ENCODE measurements around the gene LMBR1L.

The LMBR1L gene

DNA sequence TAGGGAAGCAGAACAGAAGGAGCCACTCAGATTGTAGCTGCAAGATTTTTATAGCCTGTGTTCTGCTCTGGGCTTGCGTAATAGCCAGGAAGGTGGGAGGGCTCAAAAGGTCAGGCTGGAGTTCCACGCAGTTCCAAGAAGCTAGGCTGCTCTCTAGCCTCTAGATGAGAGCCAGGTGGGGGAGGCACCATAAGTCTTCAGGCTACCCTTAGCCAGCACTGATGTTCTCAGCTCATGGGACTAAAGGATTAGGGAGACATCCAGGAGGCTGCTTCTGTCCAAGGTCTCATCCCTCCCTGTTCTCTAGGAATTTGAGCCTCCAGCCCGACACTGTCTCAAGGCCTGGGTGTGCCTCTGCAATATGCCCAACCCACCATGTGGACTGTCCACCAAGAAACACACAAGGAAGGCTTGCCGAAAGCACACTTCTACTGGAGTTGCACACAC lies 1.7 kb downstream of the LMBR1L start:
- no peaks in the 10 kb centered on the region for H3K9me3 ChIP-seq (ENCODE audit: control insufficient read depth, low read depth, low read length)
- no peak overlapping the region for H3K9ac ChIP-seq (ENCODE audit: low read length)
- peaks cover 8% of the 10 kb centered on the region for H3K36me3 ChIP-seq (ENCODE audit: control insufficient read depth, low read depth, low read length)
- peaks cover 6% of the 10 kb centered on the region for H3K4me1 ChIP-seq (ENCODE audit: control insufficient read depth, low read depth, low read length)
- H3K4me3 ChIP-seq (ENCODE audit: low read length) = peak overlapping the region; percentile 95
- H3K27ac ChIP-seq (ENCODE audit: low read length) = no peak overlapping the region
- H3K27me3 ChIP-seq (ENCODE audit: control insufficient read depth, insufficient read depth, low read length) = no peaks in the 10 kb centered on the region

DNA sequence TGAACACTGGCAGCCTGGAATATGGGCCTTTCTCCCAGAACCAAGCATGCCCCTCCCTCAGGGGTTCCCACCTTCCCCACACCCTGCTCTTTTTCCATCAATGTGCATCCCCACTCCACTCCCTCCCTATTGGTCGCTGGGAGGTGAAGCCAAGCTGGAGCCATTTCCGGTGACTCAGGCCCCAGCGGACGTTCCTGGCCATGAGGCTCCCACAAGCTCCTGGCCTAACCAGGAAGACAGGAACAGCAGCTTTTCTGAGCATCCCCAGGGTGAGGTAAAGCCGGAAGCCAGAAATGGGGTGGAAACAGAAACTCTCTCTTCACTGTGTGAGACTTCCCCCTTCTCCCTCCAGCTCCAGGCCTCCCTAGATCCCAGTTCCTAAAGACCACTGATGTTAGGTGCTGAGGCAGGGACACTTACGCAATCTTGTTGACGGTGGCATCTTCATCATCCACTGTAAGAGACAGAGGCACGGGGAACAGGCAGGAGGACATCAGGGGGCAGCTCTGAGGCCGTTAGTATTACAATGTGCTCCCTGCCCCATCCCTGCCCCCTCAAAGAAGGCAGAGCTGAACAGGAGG lies 5.1 kb downstream of the LMBR1L start:
- Histone ChIP-seq H3K4me1 (ENCODE audit: control insufficient read depth, low read depth, low read length) (peaks cover 6% of the 10 kb centered on the region), H3K9me3 (ENCODE audit: control insufficient read depth, low read depth, low read length) (no peaks in the 10 kb centered on the region), H3K27me3 (ENCODE audit: control insufficient read depth, insufficient read depth, low read length) (no peaks in the 10 kb centered on the region), H3K36me3 (ENCODE audit: control insufficient read depth, low read depth, low read length) (peaks cover 29% of the 10 kb centered on the region), H3K27ac (ENCODE audit: low read length) (no peak overlapping the region), H3K9ac (ENCODE audit: low read length) (no peak overlapping the region), H3K4me3 (ENCODE audit: low read length) (no peak overlapping the region)

DNA sequence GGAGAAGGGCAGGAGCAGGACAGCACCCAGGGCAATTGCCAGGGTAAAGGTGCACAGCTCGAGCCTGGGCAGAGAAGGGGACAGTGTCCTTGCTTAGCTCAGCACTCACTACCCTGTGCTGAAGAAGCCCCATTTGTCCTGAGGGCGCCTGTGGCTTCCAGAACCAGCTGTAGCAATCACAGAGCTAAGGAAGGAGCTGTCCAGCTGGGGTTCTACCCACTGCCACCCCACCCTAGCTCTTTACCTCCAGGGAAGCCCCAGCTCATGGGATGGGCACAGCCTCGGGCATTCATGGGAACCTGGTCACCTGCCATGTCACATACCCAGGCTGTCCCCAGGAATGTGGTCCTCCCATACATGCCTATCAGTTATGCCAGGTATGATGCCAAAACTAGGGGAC lies 5.8 kb downstream of the LMBR1L start:
- H3K36me3 ChIP-seq (ENCODE audit: control insufficient read depth, low read depth, low read length) = peaks cover 35% of the 10 kb centered on the region
- no peak overlapping the region for H3K9ac ChIP-seq (ENCODE audit: low read length)
- H3K27ac ChIP-seq (ENCODE audit: low read length) = no peak overlapping the region

GRCh38 chr12:49100380-49100779 lies 10.3 kb downstream of the LMBR1L start:
- Histone ChIP-seq H3K27me3 (ENCODE audit: control insufficient read depth, insufficient read depth, low read length) (peaks cover 6% of the 10 kb centered on the region), H3K9me3 (ENCODE audit: control insufficient read depth, low read depth, low read length) (no peaks in the 10 kb centered on the region), H3K27ac (ENCODE audit: low read length) (no peak overlapping the region), H3K36me3 (ENCODE audit: control insufficient read depth, low read depth, low read length) (peaks cover 30% of the 10 kb centered on the region), H3K9ac (ENCODE audit: low read length) (no peak overlapping the region), H3K4me1 (ENCODE audit: control insufficient read depth, low read depth, low read length) (no peaks in the 10 kb centered on the region), H3K4me3 (ENCODE audit: low read length) (no peak overlapping the region)

More for the DNA sequence above, 5.8 kb downstream of the LMBR1L start:
- H3K4me3 ChIP-seq (ENCODE audit: low read length) = no peak overlapping the region
- H3K9me3 ChIP-seq (ENCODE audit: control insufficient read depth, low read depth, low read length) = no peaks in the 10 kb centered on the region
- no peaks in the 10 kb centered on the region for H3K27me3 ChIP-seq (ENCODE audit: control insufficient read depth, insufficient read depth, low read length)
- H3K4me1 ChIP-seq (ENCODE audit: control insufficient read depth, low read depth, low read length) = peaks cover 6% of the 10 kb centered on the region

GRCh38 chr12:49098703-49099102 lies 11.9 kb downstream of the LMBR1L start:
- Histone ChIP-seq H3K4me1 (ENCODE audit: control insufficient read depth, low read depth, low read length) (no peaks in the 10 kb centered on the region), H3K4me3 (ENCODE audit: low read length) (no peak overlapping the region), H3K9ac (ENCODE audit: low read length) (no peak overlapping the region), H3K36me3 (ENCODE audit: control insufficient read depth, low read depth, low read length) (peaks cover 25% of the 10 kb centered on the region), H3K27me3 (ENCODE audit: control insufficient read depth, insufficient read depth, low read length) (peaks cover 23% of the 10 kb centered on the region), H3K27ac (ENCODE audit: low read length) (no peak overlapping the region), H3K9me3 (ENCODE audit: control insufficient read depth, low read depth, low read length) (no peaks in the 10 kb centered on the region)

GRCh38 chr12:49098035-49098451 lies 12.6 kb downstream of the LMBR1L start:
- Histone ChIP-seq H3K27ac (ENCODE audit: low read length) (no peak overlapping the region), H3K27me3 (ENCODE audit: control insufficient read depth, insufficient read depth, low read length) (peaks cover 30% of the 10 kb centered on the region), H3K36me3 (ENCODE audit: control insufficient read depth, low read depth, low read length) (peaks cover 18% of the 10 kb centered on the region), H3K4me3 (ENCODE audit: low read length) (no peak overlapping the region), H3K9me3 (ENCODE audit: control insufficient read depth, low read depth, low read length) (no peaks in the 10 kb centered on the region), H3K4me1 (ENCODE audit: control insufficient read depth, low read depth, low read length) (no peaks in the 10 kb centered on the region), H3K9ac (ENCODE audit: low read length) (no peak overlapping the region)

GRCh38 chr12:49097381-49097780 lies 13.3 kb downstream of the LMBR1L start:
- Histone ChIP-seq H3K36me3 (ENCODE audit: control insufficient read depth, low read depth, low read length) (peaks cover 12% of the 10 kb centered on the region), H3K27me3 (ENCODE audit: control insufficient read depth, insufficient read depth, low read length) (peaks cover 36% of the 10 kb centered on the region), H3K4me3 (ENCODE audit: low read length) (no peak overlapping the region), H3K9ac (ENCODE audit: low read length) (no peak overlapping the region), H3K27ac (ENCODE audit: low read length) (no peak overlapping the region), H3K9me3 (ENCODE audit: control insufficient read depth, low read depth, low read length) (no peaks in the 10 kb centered on the region), H3K4me1 (ENCODE audit: control insufficient read depth, low read depth, low read length) (no peaks in the 10 kb centered on the region)

DNA sequence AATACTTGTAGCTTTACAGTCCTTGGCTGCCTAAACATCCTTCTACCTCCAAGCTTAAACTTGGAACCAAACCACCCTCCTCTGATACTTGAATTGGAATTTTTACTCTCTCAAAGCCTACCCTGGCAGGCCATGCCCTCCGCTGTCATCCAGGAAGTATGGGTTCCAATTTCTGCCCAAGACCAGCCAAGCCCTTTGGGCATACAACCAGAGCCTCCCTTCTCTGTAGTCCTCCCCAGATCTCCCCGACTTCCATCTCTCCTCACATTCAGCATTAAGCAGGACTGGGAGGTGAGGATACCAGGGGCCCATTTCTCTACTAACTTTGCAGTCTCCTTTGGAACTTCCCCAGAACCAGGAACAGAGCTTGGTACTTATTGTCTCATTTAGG lies 15.7 kb downstream of the LMBR1L start:
- Histone ChIP-seq H3K9ac (ENCODE audit: low read length) (no peak overlapping the region), H3K36me3 (ENCODE audit: control insufficient read depth, low read depth, low read length) (peaks cover 2% of the 10 kb centered on the region), H3K27me3 (ENCODE audit: control insufficient read depth, insufficient read depth, low read length) (peaks cover 60% of the 10 kb centered on the region), H3K4me3 (ENCODE audit: low read length) (peak overlapping the region; percentile 49), H3K9me3 (ENCODE audit: control insufficient read depth, low read depth, low read length) (no peaks in the 10 kb centered on the region), H3K27ac (ENCODE audit: low read length) (no peak overlapping the region), H3K4me1 (ENCODE audit: control insufficient read depth, low read depth, low read length) (peaks cover 6% of the 10 kb centered on the region)

DNA sequence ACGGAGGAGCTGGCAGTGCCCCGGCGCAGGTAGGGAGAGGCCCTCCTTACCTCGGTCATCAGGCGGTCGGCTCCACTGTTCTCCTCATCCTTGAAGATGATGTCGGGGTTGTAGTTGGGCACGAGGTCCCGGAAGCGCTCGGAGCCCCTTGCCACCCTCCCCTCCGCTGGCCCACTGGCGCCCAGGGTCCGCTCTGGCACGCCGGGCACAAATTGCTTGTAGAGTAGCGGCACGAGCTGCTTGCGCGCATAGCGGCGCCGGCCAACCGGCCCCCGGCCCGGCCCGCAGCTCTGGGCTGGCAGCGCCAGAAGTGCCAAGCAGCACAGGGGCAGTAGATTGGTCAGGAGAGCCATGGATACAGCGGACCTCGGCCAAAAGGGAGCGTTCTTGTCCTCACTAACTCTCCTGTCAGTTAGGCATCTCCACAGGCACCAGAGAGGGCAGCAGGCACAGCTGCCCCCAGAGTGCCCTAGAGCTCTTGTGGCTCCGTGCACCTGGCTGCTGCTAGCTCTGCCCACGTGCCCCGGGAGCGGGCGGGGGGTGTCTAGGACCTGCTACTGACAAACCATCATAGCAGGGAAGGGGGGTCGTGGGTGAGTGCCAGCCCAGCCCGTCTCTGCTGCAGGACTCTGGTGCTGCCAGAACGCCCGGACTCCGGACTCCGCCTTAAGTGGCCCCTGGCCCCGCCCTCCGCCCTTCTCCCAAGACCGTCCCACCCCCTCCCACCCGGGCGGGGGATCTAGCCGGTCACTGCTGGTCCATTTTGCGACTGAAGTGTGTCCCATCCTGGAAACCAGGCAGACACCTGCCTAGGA lies 16.3 kb downstream of the LMBR1L start, which contains the start of gene DHH:
Gene DHH, minus strand, starts transcription at position 642 of the 815 bp plus-strand sequence. Its CDS starts 289 bp downstream, at position 353.
- Histone ChIP-seq H3K9me3 (ENCODE audit: control insufficient read depth, low read depth, low read length) (no peaks in the 10 kb centered on the region), H3K9ac (ENCODE audit: low read length) (no peak within 1 kb of the TSS), H3K36me3 (ENCODE audit: control insufficient read depth, low read depth, low read length) (no peaks in the 10 kb centered on the region), H3K4me3 (ENCODE audit: low read length) (peak within 1 kb of the TSS; percentile 49), H3K4me1 (ENCODE audit: control insufficient read depth, low read depth, low read length) (peaks cover 6% of the 10 kb centered on the region), H3K27me3 (ENCODE audit: control insufficient read depth, insufficient read depth, low read length) (peaks cover 66% of the 10 kb centered on the region), H3K27ac (ENCODE audit: low read length) (no peak within 1 kb of the TSS)

- Histone ChIP-seq H3K4me1 (ENCODE audit: control insufficient read depth, low read depth, low read length) (peaks cover 11% of the 10 kb centered on the region), H3K4me3 (ENCODE audit: low read length) (peak overlapping the region; percentile 49), H3K27me3 (ENCODE audit: control insufficient read depth, insufficient read depth, low read length) (peaks cover 72% of the 10 kb centered on the region), H3K36me3 (ENCODE audit: control insufficient read depth, low read depth, low read length) (no peaks in the 10 kb centered on the region), H3K27ac (ENCODE audit: low read length) (no peak overlapping the region), H3K9me3 (ENCODE audit: control insufficient read depth, low read depth, low read length) (no peaks in the 10 kb centered on the region), H3K9ac (ENCODE audit: low read length) (no peak overlapping the region)
These were observed 16.9 kb downstream of the LMBR1L start for GRCh38 chr12:49093792-49094159.

- Histone ChIP-seq H3K9ac (ENCODE audit: low read length) (no peak overlapping the region), H3K4me3 (ENCODE audit: low read length) (no peak overlapping the region), H3K4me1 (ENCODE audit: control insufficient read depth, low read depth, low read length) (peaks cover 13% of the 10 kb centered on the region), H3K27ac (ENCODE audit: low read length) (no peak overlapping the region), H3K36me3 (ENCODE audit: control insufficient read depth, low read depth, low read length) (no peaks in the 10 kb centered on the region), H3K27me3 (ENCODE audit: control insufficient read depth, insufficient read depth, low read length) (peaks cover 81% of the 10 kb centered on the region), H3K9me3 (ENCODE audit: control insufficient read depth, low read depth, low read length) (no peaks in the 10 kb centered on the region)
These were observed 17.7 kb downstream of the LMBR1L start for GRCh38 chr12:49092816-49093406.

All from iPS-18a (cell line).